GM10266 (cell line): ENCODE data around the gene MAPK11.

Source experiments
- DNase-seq: peaks from one replicate; pipeline ENCODE4 v3.0.0; 2012; ENCODE audit errors: extremely low spot score
- TF ChIP-seq, protein P1 (sequence below): IDR thresholded peaks from 2 replicates; pipeline ENCODE4 v1.5.1; 2012; ENCODE audit warnings: mild to moderate bottlenecking, low read depth; ENCODE audit not compliant: control insufficient read depth, insufficient read depth; ENCODE audit errors: missing control alignments

MAPK11 gene

DNA sequence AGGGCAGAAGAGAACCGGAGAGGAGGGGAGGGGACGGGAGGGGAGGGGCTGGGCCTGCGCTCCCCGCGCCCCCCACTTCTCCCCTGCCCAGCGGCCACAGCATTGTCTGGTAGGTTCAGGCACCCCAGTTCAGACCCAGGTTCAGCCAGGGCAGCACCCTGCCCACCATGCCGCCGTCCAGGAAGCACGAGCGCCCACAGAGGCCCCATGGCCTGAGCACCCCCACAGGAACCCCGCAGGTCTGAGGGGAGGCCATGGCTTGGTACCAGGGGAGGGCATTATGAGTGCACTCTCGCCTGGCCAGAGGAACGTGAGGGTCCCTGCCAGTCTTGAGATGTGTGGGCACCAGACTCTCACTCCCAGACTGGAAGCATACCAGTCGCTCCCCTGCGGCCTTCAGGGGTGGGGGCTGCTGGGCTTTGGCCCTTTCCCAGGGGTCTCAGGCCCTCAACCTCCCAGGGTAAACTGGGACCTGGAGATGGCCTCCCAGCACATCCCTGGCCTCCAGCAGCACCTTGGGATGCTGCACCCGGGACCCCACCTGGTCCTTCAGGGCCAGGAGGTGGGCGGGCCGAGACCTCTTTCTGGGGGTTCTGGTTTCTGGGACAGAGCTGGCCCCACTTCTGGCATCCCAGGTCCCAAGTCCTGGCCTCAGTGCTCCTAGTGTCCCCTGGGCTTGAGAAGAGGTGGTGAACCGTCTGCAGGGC is 37.9 kb upstream of the MAPK11 start:
- TF ChIP-seq, protein P1, sequence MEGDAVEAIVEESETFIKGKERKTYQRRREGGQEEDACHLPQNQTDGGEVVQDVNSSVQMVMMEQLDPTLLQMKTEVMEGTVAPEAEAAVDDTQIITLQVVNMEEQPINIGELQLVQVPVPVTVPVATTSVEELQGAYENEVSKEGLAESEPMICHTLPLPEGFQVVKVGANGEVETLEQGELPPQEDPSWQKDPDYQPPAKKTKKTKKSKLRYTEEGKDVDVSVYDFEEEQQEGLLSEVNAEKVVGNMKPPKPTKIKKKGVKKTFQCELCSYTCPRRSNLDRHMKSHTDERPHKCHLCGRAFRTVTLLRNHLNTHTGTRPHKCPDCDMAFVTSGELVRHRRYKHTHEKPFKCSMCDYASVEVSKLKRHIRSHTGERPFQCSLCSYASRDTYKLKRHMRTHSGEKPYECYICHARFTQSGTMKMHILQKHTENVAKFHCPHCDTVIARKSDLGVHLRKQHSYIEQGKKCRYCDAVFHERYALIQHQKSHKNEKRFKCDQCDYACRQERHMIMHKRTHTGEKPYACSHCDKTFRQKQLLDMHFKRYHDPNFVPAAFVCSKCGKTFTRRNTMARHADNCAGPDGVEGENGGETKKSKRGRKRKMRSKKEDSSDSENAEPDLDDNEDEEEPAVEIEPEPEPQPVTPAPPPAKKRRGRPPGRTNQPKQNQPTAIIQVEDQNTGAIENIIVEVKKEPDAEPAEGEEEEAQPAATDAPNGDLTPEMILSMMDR, result no peak
- DNase-seq, result no peak

DNA sequence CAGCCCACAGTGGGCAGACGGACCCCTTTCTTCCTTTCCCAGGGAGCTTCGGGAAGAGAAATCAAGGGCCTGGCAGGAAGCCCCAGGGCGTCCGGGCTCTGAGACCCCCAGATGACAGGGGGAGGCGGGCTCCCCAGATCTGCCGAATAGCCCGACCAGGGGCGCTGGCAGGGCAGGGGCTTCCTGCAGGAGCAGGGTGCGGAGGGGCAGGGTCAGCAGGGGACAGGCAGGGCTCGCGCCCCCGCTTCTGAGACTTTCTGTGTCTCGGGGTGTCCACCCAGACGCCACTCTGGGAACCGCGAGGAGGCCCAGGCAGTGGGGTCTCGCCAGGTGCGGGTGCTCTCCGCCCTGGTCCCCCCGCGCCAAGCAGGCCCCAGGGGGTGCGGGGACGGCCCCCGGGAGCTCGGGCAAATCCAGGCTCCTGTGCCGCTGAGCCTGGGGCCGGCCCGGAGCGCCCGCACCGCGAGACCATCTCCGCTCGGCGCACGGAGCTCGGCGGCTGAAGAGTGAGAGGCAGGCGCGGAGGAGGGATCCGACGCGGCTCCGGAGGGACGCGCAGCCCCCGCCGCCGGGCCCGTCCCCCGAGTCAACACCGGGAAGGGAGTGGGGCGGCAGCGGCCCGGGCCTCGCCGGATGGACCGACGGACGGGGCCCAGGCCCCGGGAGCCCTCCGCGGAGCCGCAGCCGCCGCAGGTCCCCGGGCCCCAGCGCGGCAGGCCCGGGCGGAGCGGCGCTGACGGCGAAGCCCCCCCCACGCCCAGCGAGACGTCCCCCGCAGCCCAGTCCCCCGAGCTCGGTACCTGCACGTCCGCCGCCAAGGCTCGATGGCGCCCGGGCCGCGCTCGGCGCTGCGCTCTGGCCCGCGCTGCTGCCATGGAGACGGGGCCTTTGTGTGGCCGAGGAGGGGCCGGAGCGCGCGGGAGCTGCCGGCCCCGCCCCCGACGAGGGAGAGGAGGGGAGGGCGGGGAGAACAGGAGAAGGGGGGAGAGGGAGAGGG is 36.9 kb upstream of the MAPK11 start, which contains the start of gene PLXNB2:
PLXNB2 (minus strand) TSS at position 894 of the 997 bp plus-strand sequence. CDS start 17,062 bp downstream, outside the sequence.
- TF ChIP-seq, protein P1, result no peak
- DNase-seq, result peak; percentile 95

DNA sequence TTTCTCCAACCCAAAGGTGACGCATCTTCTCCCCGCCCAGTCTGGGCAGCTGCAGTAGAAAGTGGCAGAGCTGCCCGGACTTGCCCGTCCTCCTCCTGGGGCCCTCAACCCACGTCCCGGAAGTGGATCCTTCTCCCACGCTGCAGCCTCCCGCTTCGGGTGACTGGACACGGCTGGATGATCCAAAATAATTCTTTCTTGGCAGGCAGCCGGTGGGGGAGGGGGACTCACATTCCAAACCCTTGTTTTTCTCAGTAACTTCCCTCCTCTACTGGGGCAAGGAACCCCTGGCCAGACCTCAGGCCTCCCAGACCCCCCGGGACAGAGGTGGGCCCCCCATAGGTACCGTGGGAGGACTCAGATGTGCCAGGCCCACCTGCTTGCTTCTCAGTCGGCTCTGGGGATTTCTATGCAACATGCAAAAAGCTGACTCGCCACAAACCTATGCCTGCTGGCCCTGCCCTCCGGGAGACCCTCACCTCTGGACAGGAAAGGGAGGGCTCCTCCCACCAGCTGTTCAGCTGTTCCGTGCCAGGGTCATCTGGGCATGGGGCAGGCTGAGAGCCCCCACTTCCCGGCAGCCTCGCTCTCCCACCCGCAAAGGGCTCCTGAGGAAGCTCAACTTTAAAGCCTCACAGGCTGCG is 35.9 kb upstream of the MAPK11 start:
- TF ChIP-seq, protein P1, result no peak
- DNase-seq, result peak; percentile 82

DNA sequence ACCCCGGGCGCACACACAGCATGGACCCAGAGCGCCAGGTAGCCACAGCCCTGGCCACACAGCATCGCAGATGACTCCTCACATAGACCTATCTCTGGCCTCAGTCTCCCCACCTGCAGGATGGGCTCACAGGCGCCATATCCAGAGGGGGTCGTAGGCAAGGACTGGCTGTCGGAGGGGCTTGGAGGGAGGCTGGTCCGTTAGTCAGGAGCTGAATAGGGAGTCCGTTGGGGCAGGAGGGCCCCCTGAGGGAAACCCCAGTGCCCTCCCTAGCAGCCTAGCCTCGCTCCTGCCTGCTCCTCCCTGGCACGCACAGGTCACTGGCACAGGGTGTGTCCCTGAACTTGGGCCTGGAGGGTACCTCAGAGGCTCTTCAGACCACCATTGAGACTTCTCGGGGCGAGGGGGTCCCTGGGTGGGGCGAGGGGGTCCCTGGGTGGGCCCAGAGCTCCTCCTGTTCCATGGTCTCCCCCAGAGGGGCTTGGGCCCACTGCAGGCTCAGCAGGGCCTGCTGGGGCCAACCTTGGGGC is 35.3 kb upstream of the MAPK11 start:
- TF ChIP-seq, protein P1, result no peak
- no peak for DNase-seq

DNA sequence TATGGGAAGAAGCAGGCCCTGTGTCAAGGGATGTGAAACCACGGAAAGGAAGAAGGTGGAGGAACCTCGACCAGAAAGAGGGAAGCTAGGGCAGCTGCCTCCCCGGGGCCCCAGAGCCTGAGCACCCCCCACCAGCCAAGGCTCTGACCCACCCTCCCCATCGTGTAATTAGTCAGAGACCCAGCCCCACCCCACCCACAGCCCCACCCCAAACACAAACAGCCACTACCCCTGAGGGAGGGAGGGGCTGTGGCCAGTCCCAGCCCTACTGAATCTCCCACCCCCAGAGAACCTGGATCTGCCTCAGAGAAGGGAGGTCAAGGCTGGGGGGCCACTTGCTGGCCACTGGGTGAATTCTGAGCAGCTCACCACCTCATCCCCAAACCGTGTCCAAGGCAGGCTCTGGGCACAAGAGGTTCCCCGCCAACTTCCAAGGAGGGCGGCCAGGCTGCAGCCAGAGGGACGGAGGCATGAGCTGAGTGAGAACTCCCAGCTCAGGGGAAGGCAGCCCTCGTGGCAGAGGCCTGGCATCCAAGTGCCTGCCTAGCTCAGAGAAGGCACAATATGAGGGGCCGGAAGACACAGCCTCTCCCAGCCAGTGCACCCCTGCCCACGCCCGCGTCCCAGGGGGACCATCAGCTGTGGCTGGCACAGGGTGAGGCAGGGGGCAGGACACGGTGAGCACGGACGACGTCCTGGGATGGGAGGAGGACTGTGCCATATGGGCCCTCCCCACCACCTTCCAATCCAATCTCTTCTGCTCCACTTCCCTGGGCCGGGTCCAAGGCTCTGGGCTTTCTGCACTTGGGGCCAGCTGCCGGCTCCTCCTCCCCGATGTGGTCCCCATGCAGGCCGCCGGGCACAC is 34.6 kb upstream of the MAPK11 start:
- no peak for DNase-seq
- TF ChIP-seq, protein P1, result no peak

DNA sequence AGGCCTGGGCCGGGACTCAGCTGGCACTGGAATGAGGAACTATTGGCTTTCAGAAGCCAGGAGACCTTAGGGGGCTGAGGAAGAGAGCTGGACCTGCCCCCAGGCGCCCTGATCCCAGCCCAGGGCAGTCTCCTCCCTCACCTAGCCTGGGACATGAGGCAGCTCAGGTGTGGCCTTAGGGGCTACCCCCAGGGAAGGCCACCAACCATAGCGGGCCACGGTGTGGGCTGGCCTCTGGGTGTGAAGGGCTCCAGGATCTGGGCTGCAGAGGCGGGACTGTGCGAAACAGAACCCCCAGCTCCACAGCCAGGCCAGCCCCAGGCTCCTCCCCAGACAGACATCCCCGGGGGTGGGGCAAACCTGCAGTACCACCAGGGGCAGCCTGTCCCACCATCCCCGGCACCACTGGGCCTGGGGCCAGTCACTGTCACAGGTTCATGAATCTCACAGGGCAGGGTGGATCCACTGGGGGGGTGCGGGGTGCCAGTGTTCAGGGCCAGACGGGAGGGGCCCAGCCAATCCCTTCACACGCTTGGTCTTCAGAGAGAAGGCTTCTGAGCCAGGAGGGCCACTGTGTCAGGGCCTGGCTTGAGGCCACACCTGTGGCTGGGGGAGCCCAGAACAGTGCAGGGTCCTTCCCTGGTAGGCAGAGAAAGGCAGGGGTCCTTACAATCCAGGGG is 33.8 kb upstream of the MAPK11 start:
- DNase-seq, result no peak

More for the DNA sequence above, 33.8 kb upstream of the MAPK11 start:
- TF ChIP-seq, protein P1, result no peak
